ENCODE data around the gene ANKRD49.

ANKRD49 gene

DNA sequence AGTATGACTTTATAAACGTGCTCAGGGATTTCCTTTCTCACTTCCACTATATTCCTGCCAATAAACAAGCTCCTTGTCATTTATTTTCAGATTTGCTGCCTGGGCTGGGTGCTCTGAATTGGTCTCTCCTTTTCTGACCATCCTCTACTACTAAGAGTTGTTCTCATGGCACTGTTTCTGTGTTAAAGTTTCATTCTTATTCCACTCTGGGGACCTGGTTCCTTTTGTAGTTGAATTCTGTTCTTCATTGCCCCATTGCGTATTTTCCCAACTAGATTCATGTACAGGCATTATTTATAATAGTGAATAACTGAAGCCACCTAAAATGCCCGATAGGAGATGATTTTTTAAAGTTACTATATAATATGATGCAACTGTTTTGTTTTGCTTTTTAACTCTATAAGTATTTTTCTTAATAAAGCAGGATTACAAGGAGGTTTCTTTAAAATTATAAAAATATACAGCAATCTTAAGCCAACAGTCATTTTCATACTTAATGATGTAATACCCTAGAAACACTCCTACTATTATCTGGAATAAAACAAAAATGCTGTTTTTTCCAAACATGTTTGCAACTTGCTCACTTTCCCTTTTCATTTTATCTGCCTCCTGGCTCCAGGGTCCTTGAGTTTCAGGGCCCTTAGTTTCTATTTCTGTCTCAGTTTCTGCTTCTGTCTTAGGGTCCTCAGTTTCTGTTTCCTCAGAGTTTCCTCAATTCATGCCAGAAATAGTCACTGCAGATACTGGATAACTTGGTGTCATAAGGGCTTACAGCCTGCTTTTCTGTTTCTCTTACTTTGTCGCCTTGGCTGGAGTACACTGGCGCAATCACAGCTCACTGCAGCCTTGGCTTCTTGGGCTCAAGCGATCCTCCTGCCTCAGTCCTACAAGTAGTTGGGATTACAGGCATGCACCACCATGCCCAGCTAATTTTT, 40.2 kb downstream of the ANKRD49 start:
- no peak overlapping the region for H3K27ac ChIP-seq
- TF ChIP-seq, protein P1, sequence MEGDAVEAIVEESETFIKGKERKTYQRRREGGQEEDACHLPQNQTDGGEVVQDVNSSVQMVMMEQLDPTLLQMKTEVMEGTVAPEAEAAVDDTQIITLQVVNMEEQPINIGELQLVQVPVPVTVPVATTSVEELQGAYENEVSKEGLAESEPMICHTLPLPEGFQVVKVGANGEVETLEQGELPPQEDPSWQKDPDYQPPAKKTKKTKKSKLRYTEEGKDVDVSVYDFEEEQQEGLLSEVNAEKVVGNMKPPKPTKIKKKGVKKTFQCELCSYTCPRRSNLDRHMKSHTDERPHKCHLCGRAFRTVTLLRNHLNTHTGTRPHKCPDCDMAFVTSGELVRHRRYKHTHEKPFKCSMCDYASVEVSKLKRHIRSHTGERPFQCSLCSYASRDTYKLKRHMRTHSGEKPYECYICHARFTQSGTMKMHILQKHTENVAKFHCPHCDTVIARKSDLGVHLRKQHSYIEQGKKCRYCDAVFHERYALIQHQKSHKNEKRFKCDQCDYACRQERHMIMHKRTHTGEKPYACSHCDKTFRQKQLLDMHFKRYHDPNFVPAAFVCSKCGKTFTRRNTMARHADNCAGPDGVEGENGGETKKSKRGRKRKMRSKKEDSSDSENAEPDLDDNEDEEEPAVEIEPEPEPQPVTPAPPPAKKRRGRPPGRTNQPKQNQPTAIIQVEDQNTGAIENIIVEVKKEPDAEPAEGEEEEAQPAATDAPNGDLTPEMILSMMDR (IDR thresholded peaks at IDR 0.05), result no peak
- TF ChIP-seq ZFX (IDR thresholded peaks at IDR 0.05; ENCODE audit: borderline replicate concordance), result no peak

DNA sequence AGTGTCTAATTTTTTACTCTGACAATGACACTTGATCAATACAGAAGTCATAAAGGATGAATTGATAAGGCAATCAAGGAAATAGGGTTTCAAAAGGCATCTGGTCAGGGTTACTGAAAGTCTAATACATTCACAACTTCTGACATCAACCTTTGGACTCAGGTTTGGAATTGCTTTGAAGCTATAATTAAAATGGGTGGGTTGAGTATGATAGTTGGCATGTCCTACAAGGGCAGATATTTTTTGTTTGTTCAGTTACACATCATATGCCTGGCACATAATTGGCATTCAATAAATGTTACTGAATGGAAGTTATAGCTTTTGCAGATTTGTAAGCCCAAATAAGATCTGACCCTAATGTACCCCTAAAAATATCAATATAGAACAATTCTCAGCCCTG, 42.6 kb downstream of the ANKRD49 start:
- TF ChIP-seq, protein P1 (IDR thresholded peaks at IDR 0.05), result no peak
- no peak for TF ChIP-seq ZFX (IDR thresholded peaks at IDR 0.05; ENCODE audit: borderline replicate concordance)
- no peak overlapping the region for H3K27ac ChIP-seq

DNA sequence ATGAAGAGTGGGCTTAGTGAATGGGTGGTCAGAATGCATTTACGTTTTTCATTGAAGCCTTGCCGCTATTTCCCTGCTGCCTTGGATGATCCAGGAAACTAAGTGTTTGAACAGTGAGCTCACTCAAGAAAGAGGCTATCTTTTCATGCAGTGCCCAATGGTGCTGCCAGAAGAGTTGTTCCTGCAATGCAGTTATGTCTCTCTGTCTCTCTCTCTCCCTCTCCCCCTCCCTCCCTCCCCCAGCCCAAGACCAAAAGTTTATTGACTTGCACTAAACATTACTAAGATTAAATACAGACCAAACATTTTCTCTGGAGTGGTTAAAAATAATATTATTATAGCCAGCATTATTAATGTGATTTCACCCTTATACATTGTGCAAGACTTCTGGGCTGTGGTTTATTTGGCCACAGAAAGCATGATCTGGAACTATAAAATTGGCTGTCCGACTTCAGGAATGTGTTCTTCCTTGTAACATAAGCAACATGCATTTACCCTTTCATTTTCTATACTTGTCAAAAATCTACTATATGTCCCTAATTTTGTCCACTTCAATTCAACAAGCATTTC, 43.3 kb downstream of the ANKRD49 start:
- no peak for TF ChIP-seq ZFX (IDR thresholded peaks at IDR 0.05; ENCODE audit: borderline replicate concordance)
- TF ChIP-seq, protein P1 (IDR thresholded peaks at IDR 0.05), result no peak
- no peak overlapping the region for H3K27ac ChIP-seq

DNA sequence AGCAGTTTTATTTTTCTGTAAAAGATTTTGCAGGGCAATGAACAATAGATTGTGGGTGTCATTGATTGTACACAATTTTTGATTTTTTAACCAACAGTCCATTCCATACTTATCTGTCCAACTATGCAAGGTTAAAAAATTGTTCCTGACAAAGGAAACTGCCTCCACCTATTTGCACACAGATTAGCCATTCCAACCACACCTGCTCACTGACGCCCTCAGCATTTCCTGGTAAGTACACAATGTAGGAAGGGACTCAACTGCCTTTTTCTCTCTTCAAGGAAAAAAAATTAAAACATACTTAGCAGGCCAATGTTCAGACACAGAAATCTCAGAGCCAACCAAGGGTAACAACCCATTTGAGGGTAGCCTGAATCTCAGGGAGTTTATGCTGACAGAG, 45.6 kb downstream of the ANKRD49 start:
- H3K27ac ChIP-seq, result no peak overlapping the region
- TF ChIP-seq, protein P1 (IDR thresholded peaks at IDR 0.05), result no peak
- no peak for TF ChIP-seq ZFX (IDR thresholded peaks at IDR 0.05; ENCODE audit: borderline replicate concordance)

DNA sequence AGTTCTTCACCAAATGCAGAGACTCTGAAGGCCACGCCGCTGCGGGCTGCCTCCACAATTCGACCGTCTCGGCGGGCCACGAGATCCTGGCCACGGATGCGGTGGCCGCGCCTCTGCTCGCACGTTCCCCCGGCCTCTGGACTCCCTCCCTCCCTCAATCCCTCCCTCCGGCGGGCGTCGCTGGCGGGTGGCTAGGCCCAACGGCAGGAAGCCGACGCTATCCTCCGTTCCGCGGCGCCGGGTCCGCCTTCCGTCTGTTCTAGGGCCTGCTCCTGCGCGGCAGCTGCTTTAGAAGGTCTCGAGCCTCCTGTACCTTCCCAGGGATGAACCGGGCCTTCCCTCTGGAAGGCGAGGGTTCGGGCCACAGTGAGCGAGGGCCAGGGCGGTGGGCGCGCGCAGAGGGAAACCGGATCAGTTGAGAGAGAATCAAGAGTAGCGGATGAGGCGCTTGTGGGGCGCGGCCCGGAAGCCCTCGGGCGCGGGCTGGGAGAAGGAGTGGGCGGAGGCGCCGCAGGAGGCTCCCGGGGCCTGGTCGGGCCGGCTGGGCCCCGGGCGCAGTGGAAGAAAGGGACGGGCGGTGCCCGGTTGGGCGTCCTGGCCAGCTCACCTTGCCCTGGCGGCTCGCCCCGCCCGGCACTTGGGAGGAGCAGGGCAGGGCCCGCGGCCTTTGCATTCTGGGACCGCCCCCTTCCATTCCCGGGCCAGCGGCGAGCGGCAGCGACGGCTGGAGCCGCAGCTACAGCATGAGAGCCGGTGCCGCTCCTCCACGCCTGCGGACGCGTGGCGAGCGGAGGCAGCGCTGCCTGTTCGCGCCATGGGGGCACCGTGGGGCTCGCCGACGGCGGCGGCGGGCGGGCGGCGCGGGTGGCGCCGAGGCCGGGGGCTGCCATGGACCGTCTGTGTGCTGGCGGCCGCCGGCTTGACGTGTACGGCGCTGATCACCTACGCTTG, 50.2 kb downstream of the ANKRD49 start, which contains the start of gene FUT4:
TSS of gene FUT4 (plus strand) at position 227 of the 951 bp plus-strand sequence. CDS start at position 440, 213 bp downstream.
- TF ChIP-seq, protein P1 (IDR thresholded peaks at IDR 0.05), result no peak
- TF ChIP-seq ZFX (IDR thresholded peaks at IDR 0.05; ENCODE audit: borderline replicate concordance), result no peak
- peak within 1 kb of the TSS; percentile 91 for H3K27ac ChIP-seq

DNA sequence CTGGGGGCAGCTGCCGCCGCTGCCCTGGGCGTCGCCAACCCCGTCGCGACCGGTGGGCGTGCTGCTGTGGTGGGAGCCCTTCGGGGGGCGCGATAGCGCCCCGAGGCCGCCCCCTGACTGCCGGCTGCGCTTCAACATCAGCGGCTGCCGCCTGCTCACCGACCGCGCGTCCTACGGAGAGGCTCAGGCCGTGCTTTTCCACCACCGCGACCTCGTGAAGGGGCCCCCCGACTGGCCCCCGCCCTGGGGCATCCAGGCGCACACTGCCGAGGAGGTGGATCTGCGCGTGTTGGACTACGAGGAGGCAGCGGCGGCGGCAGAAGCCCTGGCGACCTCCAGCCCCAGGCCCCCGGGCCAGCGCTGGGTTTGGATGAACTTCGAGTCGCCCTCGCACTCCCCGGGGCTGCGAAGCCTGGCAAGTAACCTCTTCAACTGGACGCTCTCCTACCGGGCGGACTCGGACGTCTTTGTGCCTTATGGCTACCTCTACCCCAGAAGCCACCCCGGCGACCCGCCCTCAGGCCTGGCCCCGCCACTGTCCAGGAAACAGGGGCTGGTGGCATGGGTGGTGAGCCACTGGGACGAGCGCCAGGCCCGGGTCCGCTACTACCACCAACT, 51.0 kb downstream of the ANKRD49 start:
- H3K27ac ChIP-seq, result peak overlapping the region; percentile 91
- TF ChIP-seq ZFX (IDR thresholded peaks at IDR 0.05; ENCODE audit: borderline replicate concordance), result no peak
- TF ChIP-seq, protein P1 (IDR thresholded peaks at IDR 0.05), result no peak

Data from 22Rv1 (cell line).